ENCODE measurements around the gene TXN2.

GRCh38 chr22:36432592-36433317, 48.7 kb downstream of the TXN2 start:
- TF ChIP-seq CTCF (IDR thresholded peaks at IDR 0.05) (no peak), EZH2 (IDR thresholded peaks at IDR 0.05; ENCODE audit: borderline replicate concordance, insufficient read depth, low read depth, low read length, poor library complexity, severe bottlenecking) (no peak)

All from B cell (primary cell).